NCI-H82 treated with DMSO at 0.1 percent for 48 hours (cell line): ENCODE measurements around the gene LTBP3.
"Not testable (repeated sequence)": the region's sequence is repeated elsewhere in the genome, so short reads cannot be mapped to it uniquely, and the experiment has no call there.

Source experiments
- DNase-seq: peaks from one replicate; lab custom pipeline; 2025; ENCODE audit not compliant: unreplicated experiment; lab: John Stamatoyannopoulos, UW

The LTBP3 gene

GRCh38 chr11:65572356-65573051, 14.3 kb upstream of the LTBP3 start, which contains the start of gene FAM89B:
Gene FAM89B, plus strand, starts transcription at chr11:65572538. Its CDS starts 132 bp downstream, at chr11:65572670.
- DNase-seq: peak; percentile 53

GRCh38 chr11:65571940-65572339, 13.8 kb upstream of the LTBP3 start:
- DNase-seq: no peak

- DNase-seq: no peak
These were observed 13.3 kb upstream of the LTBP3 start for GRCh38 chr11:65571420-65571819.

GRCh38 chr11:65569973-65570918, 12.1 kb upstream of the LTBP3 start, which contains the start of gene ZNRD2:
Gene ZNRD2, plus strand, starts transcription at chr11:65570477. Its CDS starts 15 bp downstream, at chr11:65570492.
- DNase-seq: peak; percentile 85

- DNase-seq: no peak
These were observed 11.2 kb upstream of the LTBP3 start for GRCh38 chr11:65569164-65569972.

- no peak for DNase-seq
These were observed 7.7 kb upstream of the LTBP3 start for GRCh38 chr11:65565624-65566453.

GRCh38 chr11:65564879-65565559, 6.9 kb upstream of the LTBP3 start:
- DNase-seq: not testable (repeated sequence)

GRCh38 chr11:65563601-65564000, 5.4 kb upstream of the LTBP3 start:
- DNase-seq: no peak

- no peak for DNase-seq
These were observed 4.6 kb upstream of the LTBP3 start for GRCh38 chr11:65562788-65563187.

GRCh38 chr11:65562020-65562419, 3.9 kb upstream of the LTBP3 start:
- DNase-seq: no peak

GRCh38 chr11:65560555-65561418, 2.6 kb upstream of the LTBP3 start:
- DNase-seq: peak; percentile 71

- DNase-seq: no peak
These were observed 1.9 kb upstream of the LTBP3 start for GRCh38 chr11:65559951-65560537.

- no peak for DNase-seq
These were observed 1.4 kb upstream of the LTBP3 start for GRCh38 chr11:65559535-65559934.

- no peak for DNase-seq
These were observed 861 bp upstream of the LTBP3 start for GRCh38 chr11:65558930-65559509.

- DNase-seq: no peak
These were observed 718 bp downstream of the LTBP3 start for GRCh38 chr11:65557280-65558001.

GRCh38 chr11:65556470-65557279, 1.5 kb downstream of the LTBP3 start:
- no peak for DNase-seq
